ENCODE data around the gene DEXI. TPM values are rescaled to one million over a fixed set of nuclear protein-coding genes. Genes with fewer than 3 reads are reported as not detected.

DEXI gene
- total and polyA plus RNA-seq, 9 of the 15 experiments (the other 6 are each of a cell fraction or from before 2014, with no cell fraction given) = 2.9 to 40.1 (median 22.0) TPM

GRCh38 chr16:10972108-10972818 is 30.0 kb upstream of the DEXI start (continued):
- TF ChIP-seq E4F1 (CRISPR knock-in tag; IDR thresholded peaks at IDR 0.05; ENCODE audit: borderline replicate concordance) (no peak), GTF2F1 (IDR thresholded peaks at IDR 0.05; ENCODE audit: low read depth, low read length) (no peak), TARDBP (IDR thresholded peaks at IDR 0.05) (peak; percentile 66; the same call in 1 of the 2 replicates), MECOM (CRISPR knock-in tag; IDR thresholded peaks at IDR 0.05) (peak; percentile 44; the same call in 1 of the 2 replicates), NFE2 (IDR thresholded peaks at IDR 0.05; ENCODE audit: low read depth) (peak; percentile 47; the same call in 1 of the 2 replicates), MTA2 (IDR thresholded peaks at IDR 0.05; ENCODE audit: low read depth) (peak; percentile 99), ERF (CRISPR knock-in tag; IDR thresholded peaks at IDR 0.05) (no peak; the same call in 1 of the 2 replicates), CTBP1 (IDR thresholded peaks at IDR 0.05; ENCODE audit: borderline replicate concordance) (peak; percentile 95), KDM1A (IDR thresholded peaks at IDR 0.05) (peak; percentile 97 to 98), E2F8 (IDR thresholded peaks at IDR 0.05; ENCODE audit: low read depth, partially characterized antibody) (peak; percentile 47), PREB (CRISPR knock-in tag; IDR thresholded peaks at IDR 0.05) (no peak), NCOA4 (IDR thresholded peaks at IDR 0.05; ENCODE audit: partially characterized antibody) (peak; percentile 47), ZBTB17 (CRISPR knock-in tag; IDR thresholded peaks at IDR 0.05) (peak; percentile 84), NFIX (CRISPR knock-in tag; IDR thresholded peaks at IDR 0.05; ENCODE audit: low read depth) (peak; percentile 68), POLR2AphosphoS5 (IDR thresholded peaks at IDR 0.05; ENCODE audit: control insufficient read depth, insufficient read depth, low read depth, low read length) (peak; percentile 95), ZNF518B (CRISPR knock-in tag; IDR thresholded peaks at IDR 0.05) (no peak)

Measured in K562 (cell line).